Esophagus squamous epithelium (tissue), 5 donors: ENCODE measurements around the gene PAPOLA. TPM values are rescaled to one million over a fixed set of nuclear protein-coding genes. Genes with fewer than 3 reads are reported as not detected.

ENCODE experiments used
- DNase-seq: peaks from one replicate; lab custom pipeline; 2025; lab: John Stamatoyannopoulos, UW
- H3K27ac ChIP-seq, 4 donors: fragments of 200-600 bp; sonication (generic); one replicate each; pipeline ENCODE4 v1.5.1; 2016 to 2019; ENCODE audit warnings: mild to moderate bottlenecking in 1 of 4
- H3K27me3 ChIP-seq, 4 donors: fragments of 200-600 bp; sonication (generic); 1 replicate in 3 of 4; 2 replicates in 1 of 4; pipeline versions ENCODE4 v1.5.1 to v1.6.0; 2017 to 2021; ENCODE audit warnings: antibody characterized with exemption in 1 of 4
- H3K36me3 ChIP-seq, 3 donors: fragments of 200-600 bp; sonication (generic); one replicate each; pipeline ENCODE4 v1.5.1; 2016 to 2019
- H3K4me1 ChIP-seq, 3 donors: fragments of 200-600 bp; sonication (generic); one replicate each; pipeline ENCODE4 v1.5.1; 2017 to 2019
- H3K4me3 ChIP-seq, 4 donors: fragments of 200-600 bp; sonication (generic); 1 replicate in 3 of 4; 2 replicates in 1 of 4; pipeline ENCODE4 v1.5.1; 2016 to 2019; ENCODE audit warnings: mild to moderate bottlenecking in 2 of 4, moderate library complexity in 1 of 4
- H3K9me3 ChIP-seq, 3 donors: fragments of 200-600 bp; sonication (generic); one replicate each; pipeline ENCODE4 v1.5.1; 2016 to 2019
- CTCF ChIP-seq, 6 experiments: fragments of 450-650 bp in 4 of 6; fragments of 200-600 bp in 2 of 6; sonication (generic) in 2 of 6; IDR thresholded peaks; one replicate each; pipeline ENCODE4 v1.5.1; 2016 to 2019; ENCODE audit warnings: antibody characterized with exemption in 6 of 6, mild to moderate bottlenecking in 4 of 6, moderate library complexity in 4 of 6
- POLR2A ChIP-seq, 4 donors: fragments of 450-650 bp; IDR thresholded peaks; one replicate each; pipeline ENCODE4 v1.6.1; 2017; ENCODE audit warnings: antibody characterized with exemption in 4 of 4, mild to moderate bottlenecking in 4 of 4, moderate library complexity in 3 of 4
- WGBS, 2 donors: methylation state at CpG; one replicate each; pipeline ENCODE4 v1.1.5; 2018; 5-methylcytosine and 5-hydroxymethylcytosine counted together
- intact Hi-C: fragments of 100-400 bp; cut with DNase I; formaldehyde crosslinking; loops from one replicate; pipeline ENCODE4 v1.15.0; 2022
- total RNA-seq, 4 donors: library from RNA; depleted of rRNA; stranded (reverse); fragments of >200 nt; gene quantifications; one replicate each; pipeline ENCODE4 v1.1.0, GENCODE V29; 2016
- donor health status: DM: yes; HTN: yes; CAD: no.

The PAPOLA gene
- total RNA-seq = 100 to 1,000 TPM in 2 of 4 donors, 10 to 100 TPM in 2; 66.7 to 152 (median 116) TPM

DNA sequence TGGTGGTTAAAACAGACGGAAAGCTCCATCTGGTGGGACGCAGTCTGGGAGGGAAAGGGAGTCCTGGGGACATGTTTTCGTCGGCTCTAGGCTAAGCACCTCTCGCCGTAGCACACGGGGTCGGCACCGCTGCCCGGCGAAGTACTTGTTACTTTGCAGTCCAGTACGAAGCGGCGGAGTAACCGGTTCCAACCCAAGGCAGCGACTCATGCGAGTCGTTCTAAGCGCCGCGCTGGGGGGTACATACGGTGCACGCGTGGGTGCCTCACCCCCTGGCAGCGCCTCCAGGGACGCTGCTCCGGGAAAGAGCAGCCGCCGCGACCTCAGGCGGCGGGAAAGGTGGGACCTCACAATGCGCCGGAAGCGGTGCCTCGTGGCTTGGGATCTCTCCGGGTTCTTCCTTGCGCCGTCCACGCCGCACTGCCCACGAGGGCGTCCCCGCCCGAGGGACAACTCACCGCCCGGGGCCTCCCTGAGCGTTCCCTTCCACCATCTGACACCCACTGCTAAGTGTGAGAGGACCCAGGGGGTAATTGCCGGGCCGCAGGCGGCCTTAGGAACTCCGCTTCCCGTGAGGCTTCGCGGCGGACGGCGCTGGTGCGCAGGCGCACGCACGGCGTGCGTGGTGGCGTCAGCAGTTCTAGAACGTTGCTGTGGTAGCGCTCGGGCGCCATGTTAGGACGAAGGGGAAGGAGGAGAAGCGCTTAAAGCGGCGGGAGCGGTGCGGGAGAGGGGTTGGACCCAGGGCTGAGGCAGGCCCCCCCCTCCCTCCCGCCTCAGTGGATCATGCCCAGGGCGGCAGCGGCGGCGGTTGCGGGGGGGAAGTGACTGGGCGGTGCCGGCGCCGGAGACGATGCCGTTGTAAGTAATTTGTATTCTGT, at the start of gene PAPOLA:
PAPOLA (plus strand) TSS at position 643 of the 881 bp plus-strand sequence; CDS start at position 854, 211 bp downstream.
- H3K27ac ChIP-seq = peak within 1 kb of the TSS; percentile 96 to 100 (median 98)
- TF ChIP-seq CTCF (IDR thresholded peaks at IDR 0.05) = peak in 3 of 6 experiments; percentile 21 to 38 (median 23)
- TF ChIP-seq POLR2A (IDR thresholded peaks at IDR 0.05) = peak in 2 of 4 donors; percentile 44 to 73
- no peaks in the 10 kb centered on the region for H3K9me3 ChIP-seq
- H3K27me3 ChIP-seq = no peaks in the 10 kb centered on the region
- DNase-seq = peak; percentile 58
- H3K4me3 ChIP-seq = peak within 1 kb of the TSS; percentile 79 to 99 (median 92)
- no peaks in the 10 kb centered on the region for H3K36me3 ChIP-seq
- H3K4me1 ChIP-seq = peaks cover 20 to 46% (median 27%) of the 10 kb centered on the region in 3 donors
- intact Hi-C loops = no loop called here
- 0% methylated on average over 2 to 17 of the region's 87 CpGs for WGBS, 2 donors

GRCh38 chr14:96452684-96453083, 49.5 kb upstream of the PAPOLA start:
- Histone ChIP-seq H3K4me3 (no peak overlapping the region), H3K36me3 (no peaks in the 10 kb centered on the region), H3K9me3 (no peaks in the 10 kb centered on the region), H3K27me3 (no peaks in the 10 kb centered on the region), H3K27ac (no peak overlapping the region), H3K4me1 (no peaks in the 10 kb centered on the region)
- intact Hi-C loops = no loop called here
- no peak for TF ChIP-seq POLR2A (IDR thresholded peaks at IDR 0.05)
- no peak for TF ChIP-seq CTCF (IDR thresholded peaks at IDR 0.05)
- 84 to 92% methylated on average over 5 to 6 of the region's 6 CpGs for WGBS, 2 donors
- no peak for DNase-seq

DNA sequence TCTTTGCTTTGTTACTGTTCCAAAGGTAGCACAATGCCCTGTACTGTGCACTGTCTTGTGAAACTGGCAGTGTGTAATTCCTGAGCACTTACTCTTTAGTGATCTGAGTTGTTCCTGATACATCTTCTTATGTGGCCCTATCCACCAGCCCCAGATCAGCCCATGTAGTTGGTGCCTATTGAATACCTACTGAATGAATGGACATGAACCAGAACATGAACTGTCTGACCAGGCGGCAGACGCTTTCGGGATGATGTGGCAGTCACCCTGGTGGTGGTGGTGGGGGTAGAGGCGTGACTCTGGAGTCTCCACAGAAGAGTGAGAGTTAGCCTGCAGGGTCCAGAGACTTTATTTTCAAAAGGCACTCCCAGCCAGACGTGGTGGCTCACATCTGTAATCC, 46.6 kb upstream of the PAPOLA start:
- Histone ChIP-seq H3K9me3 (no peaks in the 10 kb centered on the region), H3K4me3 (no peak overlapping the region), H3K27ac (no peak overlapping the region), H3K4me1 (no peaks in the 10 kb centered on the region), H3K36me3 (no peaks in the 10 kb centered on the region), H3K27me3 (peaks cover 0 to 5% (median 0%) of the 10 kb centered on the region in 4 donors)
- no peak for DNase-seq
- WGBS, 2 donors = 80 to 82% methylated on average over 4 to 5 of the region's 5 CpGs
- TF ChIP-seq CTCF (IDR thresholded peaks at IDR 0.05) = no peak
- no peak for TF ChIP-seq POLR2A (IDR thresholded peaks at IDR 0.05)
- intact Hi-C loops = no loop called here

GRCh38 chr14:96459851-96460250, 42.3 kb upstream of the PAPOLA start:
- H3K36me3 ChIP-seq = no peaks in the 10 kb centered on the region
- WGBS, 2 donors = 88 to 89% methylated on average over 3 of the region's 3 CpGs
- DNase-seq = no peak

More at GRCh38 chr14:96459851-96460250, 42.3 kb upstream of the PAPOLA start:
- no peaks in the 10 kb centered on the region for H3K4me1 ChIP-seq
- intact Hi-C loops = no loop called here
- TF ChIP-seq CTCF (IDR thresholded peaks at IDR 0.05) (no peak), POLR2A (IDR thresholded peaks at IDR 0.05) (no peak)
- no peak overlapping the region for H3K27ac ChIP-seq
- H3K27me3 ChIP-seq = peaks cover 0 to 5% (median 0%) of the 10 kb centered on the region in 4 donors
- no peaks in the 10 kb centered on the region for H3K9me3 ChIP-seq
- no peak overlapping the region for H3K4me3 ChIP-seq
